Karpas-422 (cell line): ENCODE results near the gene LRSAM1. TPM values are rescaled to one million over a fixed set of nuclear protein-coding genes. Genes with fewer than 3 reads are reported as not detected.

Experiments used
- DNase-seq: peaks from one replicate; pipeline ENCODE4 v3.0.0-alpha.2; 2015
- H2AFZ ChIP-seq: fragments of 200-600 bp; sonication (generic); 2 replicates; pipeline ENCODE4 v1.6.1; 2014; ENCODE audit warnings: antibody characterized with exemption, low read length, mixed read lengths
- H3K27ac ChIP-seq: fragments of 200-600 bp; sonication (generic); 2 replicates; pipeline ENCODE4 v1.5.1; 2014; ENCODE audit warnings: mild to moderate bottlenecking, low read length, moderate library complexity
- H3K27me3 ChIP-seq: fragments of 200-600 bp; sonication (generic); 2 replicates; pipeline ENCODE4 v1.6.1; 2014; ENCODE audit warnings: low read length, mixed read lengths
- H3K36me3 ChIP-seq: fragments of 200-600 bp; sonication (generic); 2 replicates; pipeline ENCODE4 v1.6.1; 2014; ENCODE audit warnings: low read length, mixed read lengths; ENCODE audit not compliant: insufficient read depth
- H3K4me1 ChIP-seq: fragments of 200-600 bp; sonication (generic); 2 replicates; pipeline ENCODE4 v1.6.1; 2014; ENCODE audit warnings: mild to moderate bottlenecking, low read length, mixed read lengths
- H3K4me2 ChIP-seq: fragments of 200-600 bp; sonication (generic); 2 replicates; pipeline ENCODE4 v1.6.1; 2014; ENCODE audit warnings: low read length, low read depth, mild to moderate bottlenecking; ENCODE audit not compliant: poor library complexity, severe bottlenecking
- H3K4me3 ChIP-seq: fragments of 200-600 bp; sonication (generic); 2 replicates; pipeline ENCODE4 v1.5.1; 2014; ENCODE audit warnings: mild to moderate bottlenecking, antibody characterized with exemption, low read length, mixed read lengths
- H3K79me2 ChIP-seq: fragments of 200-600 bp; sonication (generic); 2 replicates; pipeline ENCODE4 v1.6.1; 2014; ENCODE audit warnings: mild to moderate bottlenecking, low read length, mixed read lengths
- H3K9ac ChIP-seq: fragments of 200-600 bp; sonication (generic); 2 replicates; pipeline ENCODE4 v1.6.0; 2014; ENCODE audit warnings: low read length
- H3K9me2 ChIP-seq: fragments of 200-600 bp; sonication (generic), shearing (Covaris generic); replicated peaks from 2 replicates; pipeline ENCODE4 v1.6.0; 2014; ENCODE audit warnings: mild to moderate bottlenecking, low read length, moderate library complexity; ENCODE audit not compliant: insufficient read depth
- H3K9me3 ChIP-seq: fragments of 300-700, 200-600 bp; sonication (generic); 2 replicates; pipeline ENCODE4 v1.6.1; 2014; ENCODE audit warnings: low read length, mixed read lengths
- H4K20me1 ChIP-seq: fragments of 200-600 bp; sonication (generic); 2 replicates; pipeline ENCODE4 v1.6.1; 2014; ENCODE audit warnings: mild to moderate bottlenecking, antibody characterized with exemption, low read length, low read depth; ENCODE audit not compliant: insufficient read depth
- total RNA-seq: library from RNA; depleted of rRNA; stranded (reverse); fragments of >200 nt; shearing (Covaris generic); gene quantifications from 2 replicates; pipeline ENCODE4 v1.2.3, GENCODE V29; 2014; ENCODE audit warnings: low replicate concordance; rRNA removed

LRSAM1 gene
- 14.4 and 15.5 TPM in 2 replicates for total RNA-seq

DNA sequence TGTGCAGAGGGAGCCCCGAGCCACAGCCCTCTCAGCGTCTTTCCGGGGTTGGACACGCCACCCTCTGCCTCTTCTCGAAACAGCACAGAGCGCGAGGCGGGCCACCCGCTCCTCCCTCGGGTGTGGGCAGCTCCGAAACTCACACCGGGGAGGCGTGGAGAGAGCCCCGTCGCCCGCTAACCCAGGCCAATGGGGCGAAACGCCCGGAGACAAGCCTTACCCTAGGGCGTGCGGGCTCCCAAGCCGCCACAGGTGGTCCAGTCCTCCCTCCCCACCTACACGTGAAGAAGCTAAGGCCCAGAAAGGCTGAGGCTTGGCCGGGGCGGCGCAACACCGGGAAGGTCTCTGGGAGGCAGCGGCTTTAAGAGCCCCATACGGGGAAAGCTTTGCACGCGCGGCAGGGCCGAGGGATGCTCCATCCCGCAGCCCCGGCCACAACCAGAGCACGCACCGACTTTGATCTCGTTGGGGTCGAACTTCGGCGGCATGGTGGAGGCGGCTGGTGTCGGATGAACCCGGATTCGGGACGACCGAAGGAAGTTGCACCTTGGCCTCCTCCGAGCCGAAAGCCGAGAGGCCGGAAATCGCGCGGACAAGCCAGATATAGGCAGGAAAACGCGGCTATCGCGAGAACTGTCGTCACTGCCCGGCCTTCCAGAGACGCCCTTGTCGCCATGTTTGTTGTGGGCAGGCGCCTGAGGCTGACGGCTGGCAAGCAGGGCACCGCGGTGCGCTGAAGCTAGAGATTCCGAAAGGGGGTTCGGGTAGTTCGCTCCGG is at the start of gene LRSAM1, which contains the start of gene RPL12:
TSS of gene LRSAM1 (plus strand) at position 681 of the 778 bp plus-strand sequence. CDS start 3,018 bp downstream, outside the sequence.
TSS of gene RPL12 (minus strand) at position 577 of the 778 bp plus-strand sequence. CDS start at position 488, 89 bp downstream.
- peaks cover 50% of the 10 kb centered on the region for H3K36me3 ChIP-seq
- H3K4me2 ChIP-seq, result peak within 1 kb of the TSS; percentile 96
- no peaks in the 10 kb centered on the region for H3K9me2 ChIP-seq
- H3K9ac ChIP-seq, result peak within 1 kb of the TSS; percentile 99
- peak within 1 kb of the TSS; percentile 88 for H3K4me3 ChIP-seq
- H3K27ac ChIP-seq, result peak within 1 kb of the TSS; percentile 92
- H4K20me1 ChIP-seq, result peaks cover 31% of the 10 kb centered on the region
- H3K9me3 ChIP-seq, result no peaks in the 10 kb centered on the region
- H2AFZ ChIP-seq, result peak within 1 kb of the TSS; percentile 90
- H3K4me1 ChIP-seq, result peaks cover 38% of the 10 kb centered on the region
- peak; percentile 98 for DNase-seq
- H3K27me3 ChIP-seq, result no peaks in the 10 kb centered on the region
- H3K79me2 ChIP-seq, result peaks cover 38% of the 10 kb centered on the region

GRCh38 chr9:127402401-127403090 is 48.8 kb upstream of the LRSAM1 start:
- H3K9ac ChIP-seq, result no peak overlapping the region
- H3K27me3 ChIP-seq, result no peaks in the 10 kb centered on the region
- no peak overlapping the region for H3K4me3 ChIP-seq
- no peak overlapping the region for H3K4me2 ChIP-seq
- no peaks in the 10 kb centered on the region for H3K36me3 ChIP-seq
- no peaks in the 10 kb centered on the region for H3K9me2 ChIP-seq
- H2AFZ ChIP-seq, result no peak overlapping the region
- peaks cover 10% of the 10 kb centered on the region for H3K4me1 ChIP-seq
- H3K27ac ChIP-seq, result no peak overlapping the region
- no peaks in the 10 kb centered on the region; the same call in 1 of the 2 replicates for H4K20me1 ChIP-seq
- no peak for DNase-seq
- peaks cover 17% of the 10 kb centered on the region for H3K79me2 ChIP-seq
- H3K9me3 ChIP-seq, result no peaks in the 10 kb centered on the region

- Histone ChIP-seq H3K36me3 (no peaks in the 10 kb centered on the region), H3K4me3 (no peak overlapping the region), H3K27ac (no peak overlapping the region), H3K9ac (no peak overlapping the region), H3K9me3 (no peaks in the 10 kb centered on the region), H3K27me3 (no peaks in the 10 kb centered on the region), H3K4me1 (peaks cover under 1% of the 10 kb centered on the region; the same call in 1 of the 2 replicates), H4K20me1 (no peaks in the 10 kb centered on the region; the same call in 1 of the 2 replicates), H2AFZ (no peak overlapping the region), H3K79me2 (peaks cover 6% of the 10 kb centered on the region), H3K4me2 (no peak overlapping the region), H3K9me2 (no peaks in the 10 kb centered on the region)
- DNase-seq, result no peak
Observed at GRCh38 chr9:127403507-127404192, 47.7 kb upstream of the LRSAM1 start.

DNA sequence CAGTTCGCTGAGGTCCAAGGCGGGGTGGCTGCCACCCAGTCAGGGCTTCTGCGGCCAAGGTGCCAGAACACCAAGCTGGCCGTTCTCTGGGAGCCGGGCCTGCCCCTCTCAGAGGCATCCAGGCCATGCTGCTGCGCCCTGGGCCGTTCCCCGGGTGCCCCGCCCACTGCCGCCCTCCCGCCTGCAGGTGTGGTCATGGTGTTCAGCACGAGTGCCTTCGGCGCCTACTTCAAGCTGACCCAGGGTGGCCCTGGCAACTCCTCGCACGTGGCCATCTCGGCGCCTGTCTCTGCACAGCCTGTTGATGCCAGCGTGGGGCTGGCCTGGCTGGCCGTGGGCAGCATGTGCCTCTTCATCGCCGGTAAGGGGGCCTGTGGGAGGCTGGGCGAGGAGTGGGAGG is 46.7 kb upstream of the LRSAM1 start:
- H3K9ac ChIP-seq, result no peak overlapping the region
- H4K20me1 ChIP-seq, result no peaks in the 10 kb centered on the region
- H3K27ac ChIP-seq, result no peak overlapping the region
- DNase-seq, result no peak
- H2AFZ ChIP-seq, result no peak overlapping the region
- H3K4me1 ChIP-seq, result no peaks in the 10 kb centered on the region
- H3K79me2 ChIP-seq, result no peaks in the 10 kb centered on the region
- no peak overlapping the region for H3K4me3 ChIP-seq
- H3K9me3 ChIP-seq, result no peaks in the 10 kb centered on the region
- no peaks in the 10 kb centered on the region for H3K9me2 ChIP-seq
- H3K36me3 ChIP-seq, result no peaks in the 10 kb centered on the region
- no peaks in the 10 kb centered on the region for H3K27me3 ChIP-seq
- no peak overlapping the region for H3K4me2 ChIP-seq

DNA sequence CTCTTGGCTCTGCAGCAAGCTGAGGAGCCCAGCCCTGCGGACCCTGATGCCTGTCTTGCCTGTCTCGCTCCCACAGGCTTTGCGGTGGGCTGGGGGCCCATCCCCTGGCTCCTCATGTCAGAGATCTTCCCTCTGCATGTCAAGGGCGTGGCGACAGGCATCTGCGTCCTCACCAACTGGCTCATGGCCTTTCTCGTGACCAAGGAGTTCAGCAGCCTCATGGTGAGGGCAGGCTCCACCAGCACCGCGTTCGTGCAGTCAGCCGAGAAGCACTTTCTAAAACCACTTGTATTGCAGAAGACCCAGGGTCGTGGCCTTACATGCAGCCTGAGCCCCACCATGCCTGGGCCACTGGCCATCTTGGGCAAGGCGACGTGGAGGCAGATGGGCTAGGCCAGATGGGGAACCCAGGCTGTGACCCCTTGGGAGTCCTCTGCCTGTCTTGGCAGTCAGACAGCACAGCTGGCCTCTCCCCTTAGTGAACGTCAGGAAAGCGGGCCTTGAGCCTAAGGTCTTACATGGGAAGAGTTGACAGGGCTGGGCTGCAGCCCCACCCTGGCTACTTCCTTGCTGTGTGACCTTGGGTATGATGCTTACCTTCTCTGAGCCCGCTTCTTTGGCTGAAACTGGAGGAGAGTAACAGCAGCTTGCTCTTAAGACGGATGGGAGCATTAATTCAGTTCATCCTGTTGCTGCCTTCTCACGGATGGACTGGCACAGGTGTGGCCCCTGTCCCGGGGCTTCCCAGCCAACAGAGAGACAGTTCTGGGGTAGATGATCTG is 45.8 kb upstream of the LRSAM1 start:
- Histone ChIP-seq H3K79me2 (no peaks in the 10 kb centered on the region), H3K4me1 (no peaks in the 10 kb centered on the region), H3K36me3 (no peaks in the 10 kb centered on the region), H3K4me3 (no peak overlapping the region), H2AFZ (no peak overlapping the region), H3K9me3 (no peaks in the 10 kb centered on the region), H3K9ac (no peak overlapping the region), H3K4me2 (no peak overlapping the region), H3K27ac (no peak overlapping the region), H3K27me3 (no peaks in the 10 kb centered on the region), H4K20me1 (no peaks in the 10 kb centered on the region), H3K9me2 (no peaks in the 10 kb centered on the region)
- no peak for DNase-seq

DNA sequence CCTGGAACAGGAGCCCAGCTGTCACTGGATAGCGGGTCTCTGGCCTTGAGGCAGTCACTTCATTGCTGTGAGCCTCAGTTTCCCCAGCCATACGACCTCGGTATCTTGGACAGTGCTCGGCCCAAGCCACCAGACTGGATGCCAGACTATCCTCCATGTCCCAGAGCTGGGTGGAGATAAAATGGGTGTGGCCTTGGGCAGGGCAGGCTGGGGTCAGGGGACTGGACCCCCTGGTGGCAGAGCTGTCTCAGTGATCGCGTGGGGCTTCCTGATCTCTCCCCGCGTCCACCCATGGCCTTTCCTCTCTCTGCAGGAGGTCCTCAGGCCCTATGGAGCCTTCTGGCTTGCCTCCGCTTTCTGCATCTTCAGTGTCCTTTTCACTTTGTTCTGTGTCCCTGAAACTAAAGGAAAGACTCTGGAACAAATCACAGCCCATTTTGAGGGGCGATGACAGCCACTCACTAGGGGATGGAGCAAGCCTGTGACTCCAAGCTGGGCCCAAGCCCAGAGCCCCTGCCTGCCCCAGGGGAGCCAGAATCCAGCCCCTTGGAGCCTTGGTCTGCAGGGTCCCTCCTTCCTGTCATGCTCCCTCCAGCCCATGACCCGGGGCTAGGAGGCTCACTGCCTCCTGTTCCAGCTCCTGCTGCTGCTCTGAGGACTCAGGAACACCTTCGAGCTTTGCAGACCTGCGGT is 44.4 kb upstream of the LRSAM1 start:
- DNase-seq, result no peak
- H3K27ac ChIP-seq, result no peak overlapping the region
- H2AFZ ChIP-seq, result no peak overlapping the region
- no peaks in the 10 kb centered on the region for H3K36me3 ChIP-seq
- peaks cover 6% of the 10 kb centered on the region; the same call in 1 of the 2 replicates for H3K4me1 ChIP-seq
- no peak overlapping the region for H3K4me3 ChIP-seq
- H4K20me1 ChIP-seq, result no peaks in the 10 kb centered on the region
- no peak overlapping the region for H3K4me2 ChIP-seq
- H3K79me2 ChIP-seq, result no peaks in the 10 kb centered on the region
- no peaks in the 10 kb centered on the region for H3K27me3 ChIP-seq
- H3K9me2 ChIP-seq, result no peaks in the 10 kb centered on the region
- H3K9me3 ChIP-seq, result no peaks in the 10 kb centered on the region
- H3K9ac ChIP-seq, result no peak overlapping the region

DNA sequence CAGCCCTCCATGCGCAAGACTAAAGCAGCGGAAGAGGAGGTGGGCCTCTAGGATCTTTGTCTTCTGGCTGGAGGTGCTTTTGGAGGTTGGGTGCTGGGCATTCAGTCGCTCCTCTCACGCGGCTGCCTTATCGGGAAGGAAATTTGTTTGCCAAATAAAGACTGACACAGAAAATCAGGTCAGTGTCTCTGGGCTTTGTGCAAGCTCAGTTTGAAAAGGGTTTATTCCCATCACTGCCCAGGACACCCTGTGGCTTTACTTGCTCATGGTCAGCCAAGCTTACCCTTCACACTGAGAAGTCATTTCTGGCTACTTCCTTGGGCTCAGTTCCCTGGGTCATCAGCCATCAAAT is 43.8 kb upstream of the LRSAM1 start:
- Histone ChIP-seq H3K4me2 (no peak overlapping the region), H3K4me3 (no peak overlapping the region), H3K36me3 (no peaks in the 10 kb centered on the region), H4K20me1 (no peaks in the 10 kb centered on the region), H3K9ac (no peak overlapping the region), H3K27ac (no peak overlapping the region), H2AFZ (no peak overlapping the region), H3K9me3 (no peaks in the 10 kb centered on the region), H3K27me3 (no peaks in the 10 kb centered on the region), H3K9me2 (no peaks in the 10 kb centered on the region), H3K4me1 (peaks cover 6% of the 10 kb centered on the region; the same call in 1 of the 2 replicates), H3K79me2 (no peaks in the 10 kb centered on the region)
- DNase-seq, result no peak
